GM08714 (cell line): ENCODE data around the gene PFDN2.

Source experiments
- H3K4me3 ChIP-seq: fragments of 200-500 bp; sonication (Bioruptor generic); 2 replicates; pipeline ENCODE4 v1.5.1; 2014; ENCODE audit warnings: mild to moderate bottlenecking, low read length, inconsistent platforms
- ZNF274 ChIP-seq: IDR thresholded peaks from 2 replicates; pipeline ENCODE4 v1.6.1; 2012; ENCODE audit warnings: mild to moderate bottlenecking, low read depth, low read length

PFDN2 gene

DNA sequence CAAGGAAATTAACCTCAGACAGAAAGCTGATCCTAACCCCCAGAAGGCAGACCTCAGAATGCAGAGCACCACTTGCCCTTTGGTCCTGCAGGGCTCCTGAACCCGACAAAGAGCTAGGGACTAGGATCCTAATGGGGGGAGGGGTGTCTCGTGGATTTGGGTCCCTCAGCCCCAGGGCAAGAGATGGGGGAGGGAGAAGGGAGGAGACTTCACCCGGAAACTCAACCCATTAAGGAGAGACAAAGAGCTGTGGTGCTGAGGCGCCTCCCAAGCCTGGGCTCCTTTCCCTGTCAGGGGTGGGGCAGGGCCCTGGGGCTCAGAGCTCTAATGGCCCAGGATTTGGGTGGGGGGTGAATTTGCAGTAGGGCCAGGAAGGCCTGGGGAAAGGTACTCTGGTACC lies 31.4 kb downstream of the PFDN2 start:
- H3K4me3 ChIP-seq, result no peak overlapping the region
- TF ChIP-seq ZNF274, result no peak

DNA sequence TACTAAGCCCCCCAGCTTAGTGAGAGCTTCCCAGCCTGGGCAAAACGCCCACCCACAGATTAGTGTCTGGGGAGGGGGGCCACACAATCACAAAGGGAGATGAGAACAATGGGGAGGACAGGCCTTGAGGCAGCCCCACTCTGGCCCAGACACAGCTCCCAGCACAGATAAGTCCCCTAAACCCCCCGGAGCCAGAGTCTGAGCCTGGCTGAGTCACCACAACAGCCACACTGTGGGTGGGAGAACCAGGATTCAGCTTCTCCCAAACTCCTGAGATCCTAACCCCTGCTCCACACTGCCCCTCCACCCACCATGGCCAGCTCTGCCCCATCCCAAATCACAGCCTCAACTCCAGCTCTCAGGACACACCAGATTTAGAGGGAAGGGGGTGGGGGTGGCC lies 32.7 kb downstream of the PFDN2 start:
- H3K4me3 ChIP-seq, result no peak overlapping the region
- TF ChIP-seq ZNF274, result no peak

DNA sequence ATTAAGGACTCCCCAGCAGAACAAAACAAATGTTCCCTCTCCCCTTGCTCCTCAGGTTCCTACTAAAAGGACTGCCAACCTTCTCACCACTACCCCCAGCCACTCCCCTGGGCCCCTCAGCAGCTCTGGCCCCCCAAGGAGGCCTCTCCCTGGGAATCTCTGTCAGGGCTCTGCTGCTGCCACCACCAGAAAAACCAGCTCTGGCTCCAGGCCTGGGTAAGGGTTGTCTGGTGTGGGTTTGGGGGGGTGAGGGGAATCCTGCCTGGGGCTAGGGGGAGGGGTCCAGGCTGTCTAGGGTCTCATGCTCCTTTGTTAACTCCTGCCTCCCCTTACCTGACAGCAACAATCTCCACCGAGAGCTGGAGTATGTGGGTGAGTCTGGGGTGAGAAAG lies 33.2 kb downstream of the PFDN2 start:
- TF ChIP-seq ZNF274, result no peak
- H3K4me3 ChIP-seq, result no peak overlapping the region

DNA sequence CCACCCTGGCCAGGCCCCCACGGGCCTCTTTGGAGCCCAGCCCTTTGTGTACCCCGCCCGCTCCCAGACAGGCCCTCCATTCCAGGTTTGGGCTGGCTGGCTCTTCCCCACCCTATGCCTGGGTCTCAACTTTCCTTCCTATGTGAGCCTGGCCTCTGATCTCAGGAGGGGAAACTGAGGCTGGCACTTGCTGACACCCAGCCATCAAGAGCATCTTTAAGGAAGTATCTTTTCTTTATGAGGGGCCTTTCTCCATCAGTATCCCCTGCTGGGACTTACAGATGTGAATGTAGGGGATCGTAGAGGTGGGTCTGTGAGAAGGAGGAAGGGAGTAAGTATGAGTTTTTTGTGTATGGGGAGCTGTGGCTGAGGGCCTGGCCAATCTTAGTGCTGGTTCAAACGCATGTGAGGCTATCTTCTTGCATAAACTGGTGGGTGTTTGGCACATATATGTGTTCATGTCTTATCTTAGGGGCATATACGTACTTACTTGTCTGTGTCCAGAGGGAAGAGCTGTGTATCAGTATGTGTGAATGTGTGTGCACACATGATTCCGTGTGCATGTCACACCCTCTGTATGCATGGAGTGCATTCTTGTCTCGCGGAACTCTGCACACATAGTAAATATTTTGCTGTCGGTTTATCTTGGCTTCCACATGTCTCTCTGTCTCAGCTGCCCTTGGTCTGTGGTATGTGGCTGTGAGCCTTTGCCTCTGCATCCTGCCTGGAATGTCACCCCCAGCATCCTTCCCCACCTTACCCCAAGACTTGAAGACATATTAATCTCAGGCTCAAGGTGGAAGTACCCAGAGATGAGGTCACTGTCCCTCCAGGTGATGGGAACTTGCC lies 33.9 kb downstream of the PFDN2 start:
- TF ChIP-seq ZNF274, result no peak
- no peak overlapping the region for H3K4me3 ChIP-seq

DNA sequence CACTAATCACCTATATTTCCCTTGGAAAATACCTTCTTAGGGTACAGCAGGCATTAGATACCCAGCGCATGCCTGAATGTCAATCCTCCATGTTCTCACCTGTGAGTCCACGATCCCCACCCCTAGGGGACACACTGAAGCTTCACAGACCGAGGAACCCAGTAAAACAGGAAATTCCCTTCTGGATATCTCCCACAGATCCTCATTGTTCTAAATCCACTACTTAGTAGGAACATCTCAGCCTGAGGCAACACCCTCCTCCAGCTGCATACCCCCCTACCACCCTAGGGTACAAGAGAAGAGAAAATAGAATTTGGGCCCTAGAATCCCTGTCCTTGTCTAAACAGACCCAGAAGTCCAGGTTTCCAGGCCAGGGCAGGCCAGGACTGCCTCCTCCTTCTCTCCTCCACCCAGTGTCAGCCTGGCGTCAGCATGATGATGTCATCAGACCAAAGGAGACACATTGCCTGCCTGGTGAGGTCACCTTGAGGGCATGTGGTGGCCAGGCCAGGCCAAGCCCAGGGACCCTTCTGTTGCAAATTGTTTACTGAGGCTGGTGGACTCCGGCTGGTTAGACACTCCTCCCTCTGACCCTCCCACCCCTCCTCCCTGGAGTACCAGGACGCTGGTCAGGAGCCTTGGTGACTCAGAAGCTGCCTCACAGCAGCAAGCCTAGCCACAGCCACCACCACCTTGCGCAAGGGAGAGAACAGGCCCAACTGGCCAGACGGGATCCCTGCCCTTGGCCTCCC lies 34.7 kb downstream of the PFDN2 start:
- H3K4me3 ChIP-seq, result no peak overlapping the region
- no peak for TF ChIP-seq ZNF274

DNA sequence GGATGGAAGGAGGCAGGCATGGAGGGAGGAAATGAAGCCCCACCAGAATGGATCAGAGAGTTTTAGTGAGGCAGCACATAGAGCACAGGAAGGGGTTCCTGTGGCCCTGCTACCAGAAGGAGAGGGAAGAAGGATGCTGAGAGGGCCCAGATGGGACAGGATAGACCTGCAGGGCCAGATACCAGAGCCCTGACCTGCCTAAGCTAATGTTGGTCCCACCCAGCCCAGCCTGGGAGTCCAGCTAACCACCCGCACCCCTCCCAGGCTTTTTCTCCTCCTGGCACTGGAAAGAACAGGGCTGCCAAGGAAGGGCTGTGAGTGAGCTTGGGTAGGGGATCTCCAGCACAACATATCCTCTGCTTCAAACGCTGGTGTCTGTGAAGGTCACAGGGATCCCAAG lies 35.4 kb downstream of the PFDN2 start:
- H3K4me3 ChIP-seq, result no peak overlapping the region
- TF ChIP-seq ZNF274, result no peak

DNA sequence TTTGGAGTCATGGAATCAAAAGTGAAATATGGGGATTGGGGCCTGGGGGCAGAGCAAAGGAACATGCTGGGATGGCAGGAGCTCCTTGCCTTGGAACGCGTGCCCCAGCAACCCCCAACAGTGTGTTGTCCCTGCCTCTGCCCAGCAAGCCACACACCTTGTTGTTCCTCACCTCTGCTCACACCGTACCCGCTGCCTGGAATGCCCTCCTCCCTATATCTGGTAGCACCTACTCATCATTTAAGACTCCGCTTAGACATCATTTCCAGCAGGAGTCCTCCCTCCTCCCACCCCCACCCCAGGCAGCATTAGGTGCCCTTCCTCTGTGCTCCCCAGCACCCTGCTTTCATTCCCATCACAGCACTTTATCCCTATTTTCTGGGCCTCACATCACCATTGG lies 36.3 kb downstream of the PFDN2 start:
- no peak for TF ChIP-seq ZNF274
- H3K4me3 ChIP-seq, result no peak overlapping the region

DNA sequence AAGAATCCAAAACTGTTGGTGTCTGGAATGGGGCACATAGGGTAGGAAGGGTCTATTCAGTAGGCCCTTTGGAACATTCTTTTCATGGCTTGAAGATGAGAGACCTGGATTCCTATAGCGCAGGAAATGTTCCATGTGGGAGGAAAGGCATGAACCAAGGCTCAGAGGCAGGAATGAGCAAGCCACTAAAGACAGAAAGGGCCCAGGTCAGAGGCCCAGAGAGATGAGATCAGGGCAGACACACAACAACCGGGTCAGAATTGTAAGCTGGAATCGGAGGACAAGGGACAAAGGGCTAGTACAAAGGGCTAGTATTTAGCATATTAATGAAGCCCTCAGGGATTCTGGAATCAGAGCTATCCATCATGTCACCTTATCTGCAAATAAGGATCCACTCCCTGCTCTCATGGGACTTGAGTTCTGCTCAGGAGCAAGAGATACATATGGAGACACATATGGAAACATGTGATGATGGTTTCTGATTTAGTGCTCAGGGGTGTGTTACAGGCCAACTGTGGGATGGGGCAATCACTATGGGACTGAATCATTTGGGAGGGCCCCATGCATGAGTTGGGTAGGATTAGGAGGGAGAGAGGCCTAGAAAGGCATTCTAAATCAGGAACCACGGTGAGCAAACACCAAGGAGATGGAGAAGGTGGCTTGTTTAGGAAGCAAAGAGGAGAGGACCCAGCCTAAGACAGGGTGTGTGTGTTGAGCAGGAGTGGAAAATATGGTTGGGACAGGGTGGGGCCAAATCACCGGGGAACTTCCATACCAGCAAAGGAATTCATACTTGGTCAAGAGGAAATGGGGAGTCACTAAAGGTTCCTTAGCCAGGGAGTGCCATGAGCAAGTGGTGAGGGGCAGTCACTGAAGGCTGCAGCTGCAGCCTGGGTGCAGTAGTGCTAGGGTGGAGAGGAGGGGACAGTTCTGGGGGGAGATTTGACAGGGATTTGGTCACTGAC lies 37.1 kb downstream of the PFDN2 start:
- TF ChIP-seq ZNF274, result no peak
- H3K4me3 ChIP-seq, result no peak overlapping the region

DNA sequence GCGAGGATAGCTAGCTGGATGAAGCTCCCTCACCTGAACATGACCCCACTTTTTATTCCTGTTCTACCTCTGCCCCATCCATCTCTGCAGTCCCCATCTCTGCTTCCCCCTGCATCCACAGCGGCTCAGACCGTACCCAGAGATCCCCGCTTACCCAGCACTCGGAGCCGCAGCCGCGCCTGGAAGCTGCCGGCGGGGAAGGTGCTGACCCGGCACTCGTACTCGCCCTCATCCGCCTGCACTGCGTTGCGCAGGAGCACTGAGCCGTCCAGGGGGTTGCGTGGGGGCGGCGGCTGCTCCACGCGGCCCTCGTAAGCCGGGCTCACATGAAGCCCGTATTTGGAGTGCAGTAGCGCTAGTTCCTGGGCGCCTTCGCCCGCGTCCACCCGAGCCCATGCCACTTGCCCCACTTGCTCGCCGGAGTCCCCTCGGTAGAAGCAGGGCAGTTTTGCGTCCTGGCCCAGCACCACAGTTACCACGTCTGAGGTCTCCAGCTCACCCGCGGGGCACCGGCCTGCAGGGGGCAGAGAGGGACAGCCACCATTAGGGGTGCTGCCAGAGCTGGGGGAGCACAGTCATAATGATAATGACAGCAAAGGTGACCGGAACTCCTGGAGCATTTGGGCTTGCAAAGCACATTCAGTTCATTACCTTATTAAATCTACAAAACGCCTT lies 38.3 kb downstream of the PFDN2 start:
- TF ChIP-seq ZNF274, result no peak
- no peak overlapping the region for H3K4me3 ChIP-seq

DNA sequence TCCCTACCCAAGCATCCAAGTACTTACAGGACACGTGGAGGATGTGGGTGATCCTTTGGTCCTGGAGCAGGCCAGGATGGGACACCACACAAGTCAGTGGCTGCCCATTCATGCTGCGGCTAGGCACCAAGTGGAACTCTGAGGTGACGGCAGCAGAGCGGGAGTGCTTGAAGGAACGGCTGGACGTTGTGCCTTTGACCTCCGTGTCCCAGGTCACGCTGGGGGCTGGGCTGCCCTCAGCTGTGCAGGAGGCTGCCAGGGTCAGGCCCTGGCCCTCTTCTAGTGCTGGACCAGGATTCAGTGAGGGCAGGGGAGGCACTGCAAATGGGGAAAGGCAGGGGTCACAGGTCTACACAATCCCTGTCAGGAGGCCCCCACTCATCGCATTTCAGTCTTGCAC lies 40.4 kb downstream of the PFDN2 start:
- TF ChIP-seq ZNF274, result no peak
- no peak overlapping the region for H3K4me3 ChIP-seq

DNA sequence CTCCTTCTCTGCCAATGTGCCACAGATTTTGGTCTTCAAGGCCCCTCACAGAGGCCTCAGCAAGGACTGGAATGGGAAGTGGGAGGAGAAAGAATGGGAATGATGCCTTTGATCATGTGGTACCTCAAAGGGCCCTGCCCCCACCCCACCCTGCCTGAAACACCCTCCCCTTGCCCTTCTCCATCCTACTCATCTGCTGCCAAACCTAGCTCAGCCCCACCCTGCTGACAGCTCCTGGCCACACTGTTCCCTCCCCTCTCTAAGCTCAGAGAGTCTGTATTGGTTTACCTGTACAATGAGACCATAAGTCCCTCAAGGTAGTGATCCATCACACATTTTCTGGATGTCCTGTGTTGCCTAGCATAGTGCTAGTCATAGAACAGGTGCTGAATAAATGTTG lies 41.4 kb downstream of the PFDN2 start:
- H3K4me3 ChIP-seq, result no peak overlapping the region
- TF ChIP-seq ZNF274, result no peak

DNA sequence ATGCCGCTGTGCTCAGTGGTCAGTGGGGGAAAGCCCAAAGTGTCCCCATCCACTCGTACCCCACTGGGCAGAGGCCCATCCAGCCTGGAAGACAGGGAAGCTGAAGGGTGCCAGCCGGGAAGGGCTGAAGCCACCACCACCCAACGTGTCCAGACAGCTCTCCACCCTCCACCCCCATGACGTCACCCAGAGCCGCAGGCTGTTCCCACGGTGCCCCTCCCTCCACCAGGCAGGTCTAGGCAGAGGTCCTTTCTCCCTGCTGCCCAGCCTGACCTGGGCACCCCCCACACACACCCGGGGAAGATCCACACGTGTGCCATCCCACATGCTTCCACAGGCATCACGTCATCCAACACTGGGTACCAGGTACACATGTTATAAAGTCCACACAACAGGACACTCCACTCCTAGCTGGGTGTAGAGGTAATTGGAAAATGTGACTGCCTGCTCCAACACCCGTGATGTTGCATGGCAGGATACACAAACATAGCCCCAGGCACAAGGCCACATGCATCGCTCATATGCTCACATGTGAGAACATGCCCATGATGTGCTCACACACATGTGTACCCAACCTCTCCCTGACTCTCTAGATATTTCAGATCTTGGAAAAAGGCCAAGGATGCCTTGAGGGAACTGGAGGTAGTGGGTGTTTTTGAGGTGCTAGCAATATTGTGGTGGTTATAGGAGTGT lies 43.0 kb downstream of the PFDN2 start:
- no peak for TF ChIP-seq ZNF274
- H3K4me3 ChIP-seq, result no peak overlapping the region

DNA sequence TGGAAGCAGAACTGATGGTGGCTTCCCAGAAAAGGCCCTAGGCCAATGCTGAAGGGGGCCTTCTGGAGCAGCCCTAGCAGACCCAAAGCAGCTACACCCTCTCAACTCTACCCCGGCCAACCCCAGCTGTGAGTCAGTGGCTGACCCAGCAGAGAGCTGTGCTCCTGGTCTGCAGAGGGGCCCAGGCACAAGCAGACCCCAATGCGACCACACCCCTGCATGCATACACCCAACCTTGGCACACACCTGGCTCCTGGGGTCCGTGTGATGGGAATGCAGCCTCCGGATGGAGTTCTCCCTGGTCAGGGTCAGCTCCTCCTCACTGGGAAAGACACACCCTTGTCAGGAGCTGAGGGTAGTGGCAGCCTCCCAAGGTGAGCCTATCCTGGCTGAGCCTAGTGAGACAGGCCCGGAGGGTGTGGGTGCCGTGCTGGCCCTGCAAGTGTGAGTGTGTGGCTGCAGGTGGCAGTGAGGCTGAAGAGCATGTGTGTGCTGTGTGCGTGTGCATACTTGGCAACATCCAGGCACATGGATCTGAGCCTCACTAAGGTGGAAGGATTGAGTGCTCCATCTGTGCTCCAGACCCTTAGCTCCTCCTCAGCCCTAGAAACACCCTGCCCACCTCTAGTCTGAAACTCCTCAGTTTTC lies 44.2 kb downstream of the PFDN2 start:
- TF ChIP-seq ZNF274, result no peak
- no peak overlapping the region for H3K4me3 ChIP-seq
